ENCODE data around the gene GNE. TPM values are rescaled to one million over a fixed set of nuclear protein-coding genes. Genes with fewer than 3 reads are reported as not detected.

GNE gene
- total and polyA plus RNA-seq, 9 of the 15 experiments (the other 6 are each of a cell fraction or from before 2014, with no cell fraction given): 5.1 to 18.6 (median 12.0) TPM

- no peak overlapping the region for H3K4me3 ChIP-seq
- intact Hi-C loops (cut with micrococcal nuclease) (no loop called here), in situ Hi-C loops (cut with MboI) (no loop called here)
- no peak overlapping the region for H3K27ac ChIP-seq (ENCODE audit: extremely low read depth, low read depth, low read length)
- H4K20me1 ChIP-seq (replicated peaks; ENCODE audit: control insufficient read depth, insufficient read depth, low read length): 0 out of 2 replicates have a peak, but pooled peaks cover 6% of the 10 kb centered on the region
- no peak overlapping the region for H3K9ac ChIP-seq (ENCODE audit: insufficient read depth in 1 of 2, low read depth in 2 of 2, low read length in 2 of 2)
- H3K4me2 ChIP-seq (ENCODE audit: insufficient read depth, low read length): no peak overlapping the region
- no peak overlapping the region for H2AFZ ChIP-seq (ENCODE audit: low read depth, low read length)
- H3K4me1 ChIP-seq (replicated peaks in 1 of 2; ENCODE audit: control insufficient read depth in 2 of 2, insufficient read depth in 2 of 2, low read length in 2 of 2): peaks cover 3 to 11% of the 10 kb centered on the region in 2 experiments
- H3K9me1 ChIP-seq (ENCODE audit: control insufficient read depth, insufficient read depth, low read length): no peaks in the 10 kb centered on the region
- H3K27me3 ChIP-seq (ENCODE audit: control insufficient read depth in 2 of 2, insufficient read depth in 2 of 2, low read length in 2 of 2): no peaks in the 10 kb centered on the region
- H3K36me3 ChIP-seq (ENCODE audit: control insufficient read depth, insufficient read depth, low read length): peaks cover 84% of the 10 kb centered on the region
- ChIA-PET CTCF (ENCODE audit: low intra/inter-chr PET ratio) (no interaction called here), POLR2A (interaction anchor here (1.4 kb wide), 1 partner anchor 14 kb away, joined by 4 read pairs; no protein-coding TSS in a partner anchor)
- DNase-seq (ENCODE audit: extremely low read depth in 1 of 4, low spot score in 3 of 4): no peak
- H3K79me2 ChIP-seq (ENCODE audit: control insufficient read depth, insufficient read depth, low read length): no peaks in the 10 kb centered on the region
- WGBS (ENCODE audit: insufficient coverage, low coverage, missing lambda C conversion rate): 95% methylated on average over 3 of the region's 3 CpGs
- no peak for TF ChIP-seq AFF4 (CRISPR knock-in tag; IDR thresholded peaks at IDR 0.05)
- TF ChIP-seq ZNF766 (CRISPR knock-in tag; conservative IDR thresholded peaks at IDR 0.05): no peak
- TF ChIP-seq POLR3G (IDR thresholded peaks at IDR 0.05; ENCODE audit: extremely low read depth, insufficient read length, insufficient replicate concordance): no peak
- no peak for TF ChIP-seq ZNF253 (CRISPR knock-in tag; conservative IDR thresholded peaks at IDR 0.05)
- no peak for TF ChIP-seq HMG20A (CRISPR knock-in tag; conservative IDR thresholded peaks at IDR 0.05)
- TF ChIP-seq TRIM25 (IDR thresholded peaks at IDR 0.05; ENCODE audit: borderline replicate concordance): no peak
- TF ChIP-seq BCL6 (CRISPR knock-in tag; IDR thresholded peaks at IDR 0.05): no peak
- TF ChIP-seq ZNF121 (CRISPR knock-in tag; conservative IDR thresholded peaks at IDR 0.05): no peak
- no peak for TF ChIP-seq USF2 (CRISPR knock-in tag; IDR thresholded peaks at IDR 0.05)
- TF ChIP-seq ZNF143 (CRISPR knock-in tag; IDR thresholded peaks at IDR 0.05): no peak
- no peak for TF ChIP-seq ZNF124 (CRISPR knock-in tag; IDR thresholded peaks at IDR 0.05)
- TF ChIP-seq XRCC5 (IDR thresholded peaks at IDR 0.05; ENCODE audit: low read depth, low read length): no peak
- FAIRE-seq: no peak
- no peaks in the 10 kb centered on the region for H3K9me3 ChIP-seq (replicated peaks; ENCODE audit: control insufficient read depth, insufficient read depth, low read depth, low read length)
- no peak for ATAC-seq
- BruUV-seq (replicated peaks): no TSS peak
Observed at GRCh38 chr9:36221667-36222066, 36.6 kb downstream of the GNE start.

Measured in K562 (cell line).